ENCODE measurements around the gene BCL7A. TPM values are rescaled to one million over a fixed set of nuclear protein-coding genes. Genes with fewer than 3 reads are reported as not detected.

The BCL7A gene
- total RNA-seq, 1 donor from 2014 or later, result 49.3 TPM

DNA sequence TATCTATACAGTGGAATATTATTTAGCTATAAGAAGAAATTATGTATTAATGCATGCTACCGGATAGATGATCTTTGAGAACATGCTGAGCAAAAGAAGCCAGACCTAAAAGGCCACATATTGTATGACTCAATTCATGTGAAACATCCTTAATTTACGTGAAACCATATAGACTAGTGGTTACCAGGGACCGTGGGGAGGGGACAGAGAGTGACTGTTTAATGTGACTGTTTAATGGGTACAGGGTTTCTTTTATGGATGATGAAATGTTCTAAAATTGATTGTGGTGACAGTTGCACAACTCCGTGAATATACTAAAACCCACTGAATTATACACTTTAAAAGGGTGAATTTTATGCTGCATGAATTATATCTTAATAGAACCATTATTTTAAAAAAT lies 8.5 kb upstream of the BCL7A start:
- no peak for DNase-seq (ENCODE audit: low spot score, unreplicated experiment)
- Mint-ChIP-seq H3K4me3 (ENCODE audit: low read depth) (no peak overlapping the region), H3K27ac (no peak overlapping the region), H3K4me1 (ENCODE audit: low read depth) (peaks cover 2% of the 10 kb centered on the region), H3K9me3 (ENCODE audit: low read depth) (no peaks in the 10 kb centered on the region), H3K27me3 (no peaks in the 10 kb centered on the region), H3K36me3 (ENCODE audit: insufficient read depth) (no peaks in the 10 kb centered on the region)
- TF ChIP-seq, protein P1, sequence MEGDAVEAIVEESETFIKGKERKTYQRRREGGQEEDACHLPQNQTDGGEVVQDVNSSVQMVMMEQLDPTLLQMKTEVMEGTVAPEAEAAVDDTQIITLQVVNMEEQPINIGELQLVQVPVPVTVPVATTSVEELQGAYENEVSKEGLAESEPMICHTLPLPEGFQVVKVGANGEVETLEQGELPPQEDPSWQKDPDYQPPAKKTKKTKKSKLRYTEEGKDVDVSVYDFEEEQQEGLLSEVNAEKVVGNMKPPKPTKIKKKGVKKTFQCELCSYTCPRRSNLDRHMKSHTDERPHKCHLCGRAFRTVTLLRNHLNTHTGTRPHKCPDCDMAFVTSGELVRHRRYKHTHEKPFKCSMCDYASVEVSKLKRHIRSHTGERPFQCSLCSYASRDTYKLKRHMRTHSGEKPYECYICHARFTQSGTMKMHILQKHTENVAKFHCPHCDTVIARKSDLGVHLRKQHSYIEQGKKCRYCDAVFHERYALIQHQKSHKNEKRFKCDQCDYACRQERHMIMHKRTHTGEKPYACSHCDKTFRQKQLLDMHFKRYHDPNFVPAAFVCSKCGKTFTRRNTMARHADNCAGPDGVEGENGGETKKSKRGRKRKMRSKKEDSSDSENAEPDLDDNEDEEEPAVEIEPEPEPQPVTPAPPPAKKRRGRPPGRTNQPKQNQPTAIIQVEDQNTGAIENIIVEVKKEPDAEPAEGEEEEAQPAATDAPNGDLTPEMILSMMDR (IDR thresholded peaks at IDR 0.05; ENCODE audit: unreplicated experiment), result no peak

DNA sequence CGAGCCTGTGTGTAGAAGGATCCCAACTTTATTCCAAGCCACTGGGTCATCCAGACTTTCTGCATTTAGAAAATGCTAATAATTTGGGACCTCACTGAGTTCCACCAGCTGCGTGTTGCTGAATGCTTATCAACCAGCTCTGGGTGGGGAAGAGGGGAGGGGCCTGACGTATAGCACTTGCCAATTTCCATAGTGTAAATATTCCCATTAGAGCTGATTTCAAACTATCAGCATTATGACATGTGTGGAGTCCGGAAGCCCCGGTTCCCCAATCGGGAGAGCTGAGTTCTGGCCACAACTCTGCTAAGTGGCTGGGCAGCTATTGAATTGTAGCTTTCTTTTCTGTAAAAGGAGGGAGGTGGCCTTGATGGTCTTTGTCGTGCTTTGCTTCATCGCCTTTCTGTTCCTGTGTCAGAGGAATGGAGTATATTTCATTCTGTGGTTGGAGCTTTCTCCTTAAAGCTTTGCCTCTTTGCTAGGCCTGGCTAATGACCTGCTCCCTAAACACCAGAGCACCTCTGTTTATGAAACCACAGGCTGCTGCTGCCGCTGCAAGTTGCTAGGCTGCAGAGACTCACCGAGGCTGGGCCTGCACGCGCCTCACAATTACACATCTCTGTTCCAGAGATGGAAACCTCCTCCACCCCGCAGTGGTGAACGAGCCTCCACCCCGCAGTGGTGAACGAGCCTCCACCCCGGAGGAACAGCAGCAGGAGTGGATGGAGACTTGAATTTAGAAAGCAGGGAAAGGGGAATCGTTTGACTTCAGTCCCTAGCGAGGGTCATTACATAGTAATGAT lies 7.7 kb upstream of the BCL7A start:
- no peak for DNase-seq (ENCODE audit: low spot score, unreplicated experiment)
- Mint-ChIP-seq H3K27me3 (no peaks in the 10 kb centered on the region), H3K9me3 (ENCODE audit: low read depth) (no peaks in the 10 kb centered on the region), H3K4me1 (ENCODE audit: low read depth) (peaks cover 2% of the 10 kb centered on the region), H3K4me3 (ENCODE audit: low read depth) (no peak overlapping the region), H3K36me3 (ENCODE audit: insufficient read depth) (no peaks in the 10 kb centered on the region), H3K27ac (no peak overlapping the region)
- TF ChIP-seq, protein P1 (IDR thresholded peaks at IDR 0.05; ENCODE audit: unreplicated experiment), result no peak

DNA sequence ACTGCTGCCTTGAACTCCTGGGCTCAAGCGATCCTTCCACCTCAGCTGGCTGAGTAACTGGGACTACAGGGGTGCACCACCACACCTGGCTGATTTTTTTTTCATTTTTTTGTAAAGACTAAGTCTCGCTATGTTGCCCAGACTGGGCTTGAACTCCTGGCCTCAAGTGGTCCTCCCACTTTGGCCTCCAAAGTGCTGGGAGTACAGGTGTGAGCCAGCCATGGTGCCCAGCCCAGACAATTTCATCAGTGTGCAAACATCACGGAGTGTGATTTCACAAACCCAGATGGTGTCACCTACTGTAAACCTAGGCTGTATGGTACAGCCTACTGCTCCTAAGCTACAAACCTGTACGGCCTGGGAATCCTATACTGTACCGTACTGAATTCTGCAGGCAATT lies 6.9 kb upstream of the BCL7A start:
- no peak for DNase-seq (ENCODE audit: low spot score, unreplicated experiment)
- TF ChIP-seq, protein P1 (IDR thresholded peaks at IDR 0.05; ENCODE audit: unreplicated experiment), result no peak
- Mint-ChIP-seq H3K36me3 (ENCODE audit: insufficient read depth) (no peaks in the 10 kb centered on the region), H3K4me1 (ENCODE audit: low read depth) (peaks cover 2% of the 10 kb centered on the region), H3K27me3 (no peaks in the 10 kb centered on the region), H3K27ac (no peak overlapping the region), H3K4me3 (ENCODE audit: low read depth) (no peak overlapping the region), H3K9me3 (ENCODE audit: low read depth) (no peaks in the 10 kb centered on the region)

DNA sequence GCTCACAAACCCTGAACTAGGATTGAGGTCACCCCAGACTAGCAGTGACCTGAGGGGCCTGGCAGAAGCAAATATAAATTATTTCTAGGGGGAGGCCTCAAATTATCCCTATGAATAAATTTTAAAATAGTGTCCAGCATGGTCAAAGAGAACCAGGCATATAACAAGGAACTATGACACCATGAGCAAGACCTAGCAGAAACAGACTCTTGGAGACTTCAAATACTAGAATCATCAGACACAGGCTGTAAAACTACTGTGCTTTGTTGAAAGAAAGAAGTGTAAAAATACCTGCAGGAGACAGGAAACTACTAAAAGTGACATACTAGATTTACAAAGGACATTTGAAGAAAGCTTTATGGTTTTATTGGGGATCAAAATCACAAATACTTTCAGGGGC lies 3.2 kb upstream of the BCL7A start:
- DNase-seq (ENCODE audit: low spot score, unreplicated experiment), result no peak
- TF ChIP-seq, protein P1 (IDR thresholded peaks at IDR 0.05; ENCODE audit: unreplicated experiment), result no peak
- Mint-ChIP-seq H3K4me1 (ENCODE audit: low read depth) (peaks cover 9% of the 10 kb centered on the region), H3K27ac (no peak overlapping the region), H3K9me3 (ENCODE audit: low read depth) (no peaks in the 10 kb centered on the region), H3K27me3 (no peaks in the 10 kb centered on the region), H3K36me3 (ENCODE audit: insufficient read depth) (no peaks in the 10 kb centered on the region), H3K4me3 (ENCODE audit: low read depth) (no peak overlapping the region)

DNA sequence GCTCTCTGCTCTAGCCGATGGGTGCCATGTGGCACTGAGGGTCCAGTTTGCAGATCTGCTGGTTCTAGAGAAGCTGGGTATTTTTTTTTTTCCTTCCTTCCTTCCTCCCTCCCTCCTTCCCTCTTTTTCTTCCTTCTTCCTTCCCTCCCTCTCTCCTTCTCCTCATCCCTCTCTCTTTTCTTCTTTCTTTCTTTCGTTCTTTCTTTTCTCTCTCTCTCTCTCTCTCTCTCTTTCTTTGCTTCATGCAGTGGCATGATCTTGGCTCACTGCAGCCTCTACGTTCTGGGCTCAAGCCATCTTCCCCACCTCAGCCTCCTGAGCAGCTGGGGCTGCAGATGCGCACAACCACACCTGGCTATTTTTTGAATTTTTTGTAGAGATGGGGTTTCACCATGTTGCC lies 2.7 kb upstream of the BCL7A start:
- Mint-ChIP-seq H3K4me1 (ENCODE audit: low read depth) (peaks cover 9% of the 10 kb centered on the region), H3K9me3 (ENCODE audit: low read depth) (no peaks in the 10 kb centered on the region), H3K4me3 (ENCODE audit: low read depth) (no peak overlapping the region), H3K27me3 (no peaks in the 10 kb centered on the region), H3K36me3 (ENCODE audit: insufficient read depth) (no peaks in the 10 kb centered on the region), H3K27ac (no peak overlapping the region)
- TF ChIP-seq, protein P1 (IDR thresholded peaks at IDR 0.05; ENCODE audit: unreplicated experiment), result no peak
- no peak for DNase-seq (ENCODE audit: low spot score, unreplicated experiment)

Data from progenitor cell of endocrine pancreas (in vitro differentiated cells).